K562 (cell line): Measurements from ENCODE around the gene PTBP3. TPM values are rescaled to one million over a fixed set of nuclear protein-coding genes. Genes with fewer than 3 reads are reported as not detected.
A peak's percentile ranks its signal among the peaks of the same experiment; 100 is the strongest.

Source experiments
- ATF7 ChIP-seq: fragments of 450-650 bp; IDR thresholded peaks from 2 replicates; pipeline ENCODE4 v1.7.1; 2014; ENCODE audit warnings: mild to moderate bottlenecking, moderate library complexity
- BCL6 ChIP-seq: fragments of 250-450 bp; sonication (Bioruptor Pico); IDR thresholded peaks from 2 replicates; pipeline ENCODE4 v1.4.0; 2020
- FOXA3 ChIP-seq, 2 experiments: fragments of 450-650 bp in 1 of 2; sonication (generic) in 1 of 2; formaldehyde crosslinking; IDR thresholded peaks in 1 of 2; conservative IDR thresholded peaks in 1 of 2; 2 replicates each; pipeline versions ENCODE4 v1.4.0 to v1.8.0; 2020 to 2022; ENCODE audit warnings: mild to moderate bottlenecking in 2 of 2, missing genetic modification reagents in 1 of 2
- MTF1 ChIP-seq: fragments of 250-450 bp; sonication (Bioruptor Pico); IDR thresholded peaks from 2 replicates; pipeline ENCODE4 v1.9.0; 2021; ENCODE audit warnings: moderate library complexity, mild to moderate bottlenecking, inconsistent platforms, borderline replicate concordance
- NFE2L1 ChIP-seq: fragments of 450-650 bp; IDR thresholded peaks from 2 replicates; pipeline ENCODE4 v1.6.1; 2016; ENCODE audit warnings: missing genetic modification characterization, low read depth, mild to moderate bottlenecking, missing compliant biosample characterization, moderate library complexity, borderline replicate concordance
- NFIX ChIP-seq: fragments of 250-450 bp; sonication (Bioruptor Pico); IDR thresholded peaks from 2 replicates; pipeline ENCODE4 v1.4.0; 2020; ENCODE audit warnings: low read depth, mild to moderate bottlenecking, moderate library complexity
- SAP30 ChIP-seq: fragments of 200-600 bp; sonication (generic); IDR thresholded peaks from 2 replicates; pipeline ENCODE4 v1.6.1; 2012; ENCODE audit warnings: borderline replicate concordance, low read depth, mild to moderate bottlenecking, moderate library complexity, low read length, control low read depth, inconsistent platforms; ENCODE audit not compliant: insufficient read depth, poor library complexity, severe bottlenecking
- SETDB1 ChIP-seq: IDR thresholded peaks from one replicate; pipeline ENCODE4 v1.6.1; 2012; ENCODE audit warnings: low read length, control low read depth, inconsistent platforms
- SMARCB1 ChIP-seq: IDR thresholded peaks from 2 replicates; pipeline ENCODE4 v1.6.1; 2011; ENCODE audit warnings: improper control_type of control experiment, low read depth; ENCODE audit not compliant: insufficient read length
- TAF15 ChIP-seq: fragments of 200-400 bp; formaldehyde crosslinking; IDR thresholded peaks from 2 replicates; pipeline ENCODE4 v1.6.1; 2017; ENCODE audit warnings: mild to moderate bottlenecking, low read depth, low read length, moderate library complexity
- TGIF2 ChIP-seq: sonication (generic); formaldehyde crosslinking; IDR thresholded peaks from 2 replicates; pipeline ENCODE4 v1.8.1; 2022; ENCODE audit warnings: mild to moderate bottlenecking, missing genetic modification reagents, moderate library complexity
- ZBTB49 ChIP-seq: sonication (generic); formaldehyde crosslinking; IDR thresholded peaks from 2 replicates; pipeline ENCODE4 v1.8.0; 2022; ENCODE audit warnings: missing genetic modification reagents, mild to moderate bottlenecking, borderline replicate concordance
- ZBTB9 ChIP-seq: fragments of 450-650 bp; formaldehyde crosslinking; IDR thresholded peaks from 2 replicates; pipeline ENCODE4 v1.4.0; 2020; ENCODE audit warnings: mild to moderate bottlenecking, moderate library complexity
- ZNF197 ChIP-seq: fragments of 200-800 bp; sonication (Bioruptor generic); IDR thresholded peaks from 2 replicates; pipeline ENCODE4 v1.6.1; 2016; ENCODE audit warnings: low read depth, missing genetic modification characterization, missing compliant biosample characterization
- ZNF512 ChIP-seq: IDR thresholded peaks from 2 replicates; pipeline ENCODE4 v1.6.1; 2016; ENCODE audit warnings: missing genetic modification characterization, missing compliant biosample characterization
- ZNF644 ChIP-seq: fragments of 200-800 bp; sonication (Bioruptor generic); IDR thresholded peaks from 2 replicates; pipeline ENCODE4 v1.6.1; 2016; ENCODE audit warnings: low read depth, missing genetic modification characterization, missing compliant biosample characterization
- ZNF740 ChIP-seq, 3 experiments: fragments of 200-800 bp in 1 of 3; sonication (Bioruptor generic) in 1 of 3; sonication (generic) in 1 of 3; formaldehyde crosslinking in 1 of 3; IDR thresholded peaks; 2 replicates each; pipeline versions ENCODE4 v1.6.1 to v1.8.0; 2016 to 2022; ENCODE audit warnings: mild to moderate bottlenecking in 2 of 3, missing compliant biosample characterization in 2 of 3, missing genetic modification characterization in 2 of 3, missing genetic modification reagents in 1 of 3
- polyA plus RNA-seq, 8 experiments: library from polyadenylated mRNA; depleted of rRNA in 4 of 8; stranded (reverse) in 5 of 8; unstranded in 3 of 8; fragments of >200 nt; fragmentation: Nextera tagmentation in 2 of 8; fragmentation: Illumina TruSeq in 1 of 8; extraction: Ambion mirVana in 2 of 8; extraction: Trizol in 1 of 8; gene quantifications; 2 replicates each; pipeline versions ENCODE4 v1.2.1 to v1.2.3, GENCODE V29; 2011 to 2014; ENCODE audit warnings: inconsistent platforms in 1 of 8, missing spikeins in 1 of 8
- total RNA-seq, 7 experiments: library from RNA; depleted of rRNA in 6 of 7; stranded (reverse); fragments of >200 nt in 6 of 7; fragmentation: Illumina TruSeq in 2 of 7; extraction: Trizol in 2 of 7; gene quantifications; 2 replicates each; pipeline versions ENCODE4 v1.2.1 to v1.2.3, GENCODE V29; 2011 to 2021; ENCODE audit warnings: low replicate concordance in 1 of 7

PTBP3 gene
- total and polyA plus RNA-seq, 9 of the 15 experiments (the other 6 are each of a cell fraction or from before 2014, with no cell fraction given), result 22.4 to 132 (median 68.0) TPM

GRCh38 chr9:112194969-112195431 is 138.4 kb downstream of the PTBP3 start (continued):
- TF ChIP-seq ZBTB9 (peak; percentile 52; the same call in 1 of the 2 replicates), BCL6 (CRISPR knock-in tag) (no peak), NFE2L1 (tag) (no peak), FOXA3 (CRISPR knock-in tag; conservative IDR thresholded peaks at IDR 0.05 in 1 of 2, IDR thresholded peaks at IDR 0.05 in 1 of 2) (0 out of 4 replicates have a peak, but pooled peaks of 1 of the 2 experiments have one; percentile 29), ZNF644 (tag) (peak; percentile 86), ZNF512 (tag) (no peak), MTF1 (CRISPR knock-in tag) (no peak), TAF15 (no peak), SMARCB1 (no peak), NFIX (CRISPR knock-in tag) (no peak), ATF7 (no peak), SETDB1 (no peak), ZNF740 (CRISPR knock-in tag; IDR thresholded peaks at IDR 0.05) (no peak), ZNF740 (tag; IDR thresholded peaks at IDR 0.05) (0 out of 4 replicates have a peak, but pooled peaks of 1 of the 2 experiments have one; percentile 27), ZBTB49 (CRISPR knock-in tag) (no peak), TGIF2 (no peak), SAP30 (no peak), ZNF197 (CRISPR knock-in tag) (peak; percentile 72; the same call in 1 of the 2 replicates)
